Central memory CD4-positive, alpha-beta T cell (primary cell): ENCODE results near the gene XAB2.

Experiments
- DNase-seq: peaks from one replicate; pipeline ENCODE4 v3.0.0; 2022

The XAB2 gene

GRCh38 chr19:7575434-7576040 is 53.8 kb downstream of the XAB2 start:
- no peak for DNase-seq

GRCh38 chr19:7570761-7571160 is 58.6 kb downstream of the XAB2 start:
- no peak for DNase-seq
